HG03066 (cell line): ENCODE results near the gene RAB11A.

Experiments
- ATAC-seq: cut with Tn5 transposase; IDR thresholded peaks from one replicate; pipeline ENCODE4 v1.9.1; 2021; ENCODE audit warnings: low read depth; ENCODE audit not compliant: unreplicated experiment

RAB11A gene

DNA sequence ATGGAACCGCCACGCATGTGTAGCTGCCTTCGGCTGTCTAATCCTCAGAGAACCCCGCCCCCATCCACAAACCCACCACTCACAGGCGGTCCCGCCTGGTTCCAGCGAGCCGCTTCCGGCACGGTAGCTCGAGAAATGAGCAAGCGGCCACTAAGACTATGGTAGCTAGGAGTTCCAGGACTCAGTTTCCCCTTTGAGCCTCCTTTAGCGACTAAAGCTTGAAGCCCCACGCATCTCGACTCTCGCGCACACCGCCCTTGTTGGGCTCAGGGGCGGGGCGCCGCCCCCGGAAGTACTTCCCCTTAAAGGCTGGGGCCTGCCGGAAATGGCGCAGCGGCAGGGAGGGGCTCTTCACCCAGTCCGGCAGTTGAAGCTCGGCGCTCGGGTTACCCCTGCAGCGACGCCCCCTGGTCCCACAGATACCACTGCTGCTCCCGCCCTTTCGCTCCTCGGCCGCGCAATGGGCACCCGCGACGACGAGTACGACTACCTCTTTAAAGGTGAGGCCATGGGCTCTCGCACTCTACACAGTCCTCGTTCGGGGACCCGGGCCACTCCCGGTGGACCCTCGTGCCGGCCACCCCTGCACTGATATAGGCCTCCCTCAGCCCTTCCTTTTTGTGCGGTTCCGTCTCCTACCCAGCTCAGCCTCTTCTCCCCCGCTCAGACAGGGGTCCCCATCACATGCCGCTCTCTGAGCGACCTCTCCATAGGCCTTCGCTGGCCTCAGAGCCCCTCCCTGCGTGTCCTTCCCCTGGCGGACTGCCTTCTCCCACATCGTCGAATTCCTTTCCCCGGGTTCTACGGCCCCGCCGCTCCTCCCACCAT lies at the start of gene RAB11A:
Gene RAB11A, plus strand, starts transcription at position 366 of the 828 bp plus-strand sequence. Its CDS starts 95 bp downstream, at position 461.
- ATAC-seq = peak; percentile 88

DNA sequence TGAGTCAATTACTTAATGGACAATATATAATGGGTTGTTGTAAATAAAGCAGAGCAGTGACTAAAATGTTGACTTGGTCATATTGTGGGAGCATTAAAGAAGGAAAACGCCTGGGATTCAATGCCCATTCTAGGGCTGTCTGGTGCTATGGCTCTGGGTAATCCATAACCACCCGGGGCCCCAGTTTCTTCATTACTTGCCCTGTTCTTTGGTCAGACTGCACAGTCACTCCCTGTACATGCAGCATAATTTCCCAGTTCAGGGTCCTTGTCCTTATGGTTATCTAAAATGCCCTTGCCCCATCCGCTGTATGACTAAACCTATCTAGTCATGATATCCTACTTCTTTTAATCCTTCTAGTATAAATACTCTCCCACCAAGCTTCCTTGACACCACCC lies 49.7 kb upstream of the RAB11A start:
- ATAC-seq = no peak

DNA sequence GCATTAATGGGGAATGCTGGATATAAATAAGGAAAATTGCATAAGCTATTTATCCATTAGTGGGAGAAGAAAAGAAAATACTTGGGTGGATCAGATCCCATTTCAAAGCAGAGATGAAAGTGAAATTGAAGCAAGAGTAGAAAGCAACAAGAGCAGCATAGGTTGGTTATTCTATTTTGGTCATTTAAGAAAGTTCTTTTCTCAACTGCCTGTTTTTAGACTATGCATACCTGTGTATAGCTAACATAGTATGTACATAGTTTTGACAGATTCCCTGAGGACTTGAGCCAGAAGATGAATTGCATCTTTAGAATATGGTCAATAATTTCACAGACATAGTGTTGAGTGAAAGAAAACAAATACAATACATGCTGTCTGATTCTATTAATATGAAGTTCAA lies 48.2 kb upstream of the RAB11A start:
- no peak for ATAC-seq

DNA sequence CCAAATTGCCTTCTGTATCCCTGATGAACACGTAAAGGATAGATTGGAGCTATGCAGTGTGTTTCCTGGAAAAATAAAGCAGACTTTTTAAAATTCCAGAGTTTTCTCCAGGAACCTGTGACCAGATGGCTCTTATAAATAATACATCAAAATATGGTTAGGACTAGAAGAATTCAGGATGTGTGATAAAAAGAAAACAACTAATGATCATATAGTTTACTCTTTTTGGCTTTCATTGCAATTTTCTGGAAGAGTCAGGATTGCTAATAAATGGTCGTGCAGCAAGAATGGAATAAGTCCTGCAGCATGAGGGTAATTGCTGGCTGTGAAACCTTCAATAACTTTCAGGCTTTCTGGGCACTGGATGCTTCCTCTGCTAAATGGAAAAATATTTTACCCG lies 47.0 kb upstream of the RAB11A start:
- ATAC-seq = no peak

DNA sequence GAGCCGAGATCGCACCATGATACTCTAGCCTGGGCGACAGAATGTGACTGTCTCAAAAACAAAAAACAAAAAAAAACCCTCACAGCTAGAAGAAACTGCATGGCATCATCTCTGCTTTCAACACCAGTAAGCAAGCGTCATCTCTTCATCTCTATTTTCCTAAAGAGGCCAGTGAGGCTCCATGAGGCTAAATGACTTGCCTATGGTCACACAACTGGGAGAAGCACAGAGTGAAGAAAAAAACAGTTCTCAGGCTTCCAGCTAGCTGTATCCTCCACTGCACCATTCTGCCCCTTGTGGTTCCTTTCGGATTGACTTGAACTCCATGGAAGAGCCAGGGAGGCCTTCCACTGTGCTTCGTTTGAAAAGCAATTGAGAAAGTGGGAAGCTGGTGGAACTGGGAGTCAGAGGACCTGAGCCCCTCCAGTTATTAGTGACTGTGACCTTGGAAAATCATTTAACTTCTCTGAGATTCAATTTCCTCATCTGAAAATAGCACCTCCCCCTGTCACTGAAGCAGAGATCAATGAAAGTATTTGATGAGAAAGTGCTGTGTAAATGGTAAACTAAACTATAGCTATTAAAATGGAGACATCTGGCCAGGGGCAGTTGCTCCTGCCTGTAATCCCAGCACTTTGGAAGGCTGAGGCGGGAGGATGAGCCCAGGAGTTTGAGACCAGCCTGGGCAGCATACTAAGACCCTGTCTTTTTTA lies 45.1 kb upstream of the RAB11A start:
- no peak for ATAC-seq

DNA sequence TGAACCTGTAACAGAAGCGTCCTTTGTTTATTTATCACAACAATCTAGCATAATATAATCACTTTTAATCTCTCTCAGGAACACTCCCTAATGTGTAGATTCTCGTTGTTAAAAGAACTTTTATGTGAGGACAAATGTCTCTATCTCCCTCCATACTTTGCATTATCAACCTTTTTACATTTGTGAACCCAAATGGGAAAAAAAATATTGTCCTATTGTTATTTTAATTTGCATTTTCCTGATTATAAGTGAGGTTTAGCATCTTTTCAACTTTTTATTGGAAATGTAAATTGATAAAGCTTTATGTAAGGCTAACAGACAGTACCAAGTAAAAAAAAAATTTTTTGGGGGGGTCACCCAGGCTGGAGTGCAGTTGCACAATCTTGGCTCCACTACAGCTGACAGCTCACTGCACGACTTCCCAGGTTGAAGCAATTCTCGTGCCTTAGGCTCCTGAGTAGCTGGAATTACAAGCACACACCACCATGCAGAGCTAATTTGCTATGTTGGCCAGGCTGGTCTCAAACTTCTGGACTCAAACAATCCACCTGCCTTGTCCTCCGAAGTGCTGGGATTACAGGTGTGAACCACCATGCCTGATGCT lies 44.2 kb upstream of the RAB11A start:
- ATAC-seq = no peak

DNA sequence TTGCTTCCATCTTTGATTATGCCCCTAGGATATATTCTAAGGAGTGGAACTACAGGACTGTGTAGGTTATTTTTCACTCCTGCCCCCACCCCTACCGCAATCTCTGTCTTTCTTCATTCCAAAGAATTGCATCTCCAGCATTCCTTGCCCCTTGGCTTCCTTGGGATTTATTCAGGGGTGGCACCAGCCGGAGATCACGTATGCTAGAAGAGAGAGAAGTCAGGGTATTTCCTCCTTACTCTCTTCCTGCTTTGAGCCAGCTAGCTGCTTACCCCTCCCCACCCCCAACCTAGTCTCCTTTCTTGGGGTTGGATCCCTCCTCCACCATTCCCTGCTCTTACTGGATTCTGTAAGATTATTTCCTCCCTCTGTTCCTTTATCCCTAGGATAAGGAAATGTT lies 42.2 kb upstream of the RAB11A start:
- ATAC-seq = no peak

DNA sequence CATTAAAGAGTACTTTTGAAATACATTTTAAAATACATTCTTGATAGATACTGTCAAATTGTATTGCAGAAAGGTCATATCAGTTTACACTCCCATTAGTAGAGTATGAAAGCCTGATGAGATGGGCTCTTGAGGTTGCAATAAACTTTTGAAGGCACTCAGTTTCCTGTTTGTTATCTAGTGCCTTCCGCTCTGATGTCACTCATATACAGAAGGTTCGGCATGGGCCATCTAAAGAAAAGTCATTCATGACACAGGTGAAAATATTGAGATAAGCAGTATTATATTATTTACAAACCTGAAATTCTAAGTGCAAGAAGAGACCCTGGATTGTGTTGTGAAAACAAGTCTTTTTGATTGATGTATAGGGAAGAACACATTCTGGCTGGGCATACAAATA lies 40.7 kb upstream of the RAB11A start:
- no peak for ATAC-seq

DNA sequence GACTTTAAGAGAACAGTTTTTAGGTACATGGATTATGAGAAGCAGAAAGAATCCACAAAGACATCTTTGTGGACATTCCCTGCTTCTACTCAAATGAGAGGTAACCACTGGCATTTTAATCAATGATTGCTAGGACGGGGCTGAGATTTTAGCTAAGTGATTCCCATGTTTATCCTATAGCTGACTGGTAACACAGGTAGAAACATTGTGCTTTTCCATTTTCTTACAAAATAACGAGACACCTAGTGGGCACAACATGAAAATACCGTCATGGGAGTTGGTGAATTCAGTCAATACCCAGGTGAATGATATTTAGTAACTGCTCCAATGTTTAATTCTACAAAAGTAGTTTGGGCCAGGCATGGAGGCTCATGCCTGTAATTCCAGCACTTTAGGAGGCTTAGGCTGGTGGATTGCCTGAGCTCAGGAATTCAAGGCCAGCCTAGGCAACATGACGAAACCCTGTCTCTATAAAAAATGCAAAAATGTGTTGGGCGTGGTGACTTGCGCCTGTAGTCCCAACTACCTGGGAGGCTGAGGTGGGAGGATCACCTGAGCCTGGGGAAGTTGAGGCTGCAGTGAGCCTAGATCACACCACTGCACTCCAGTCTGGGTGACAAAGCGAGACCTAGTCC lies 40.0 kb upstream of the RAB11A start:
- ATAC-seq = no peak

DNA sequence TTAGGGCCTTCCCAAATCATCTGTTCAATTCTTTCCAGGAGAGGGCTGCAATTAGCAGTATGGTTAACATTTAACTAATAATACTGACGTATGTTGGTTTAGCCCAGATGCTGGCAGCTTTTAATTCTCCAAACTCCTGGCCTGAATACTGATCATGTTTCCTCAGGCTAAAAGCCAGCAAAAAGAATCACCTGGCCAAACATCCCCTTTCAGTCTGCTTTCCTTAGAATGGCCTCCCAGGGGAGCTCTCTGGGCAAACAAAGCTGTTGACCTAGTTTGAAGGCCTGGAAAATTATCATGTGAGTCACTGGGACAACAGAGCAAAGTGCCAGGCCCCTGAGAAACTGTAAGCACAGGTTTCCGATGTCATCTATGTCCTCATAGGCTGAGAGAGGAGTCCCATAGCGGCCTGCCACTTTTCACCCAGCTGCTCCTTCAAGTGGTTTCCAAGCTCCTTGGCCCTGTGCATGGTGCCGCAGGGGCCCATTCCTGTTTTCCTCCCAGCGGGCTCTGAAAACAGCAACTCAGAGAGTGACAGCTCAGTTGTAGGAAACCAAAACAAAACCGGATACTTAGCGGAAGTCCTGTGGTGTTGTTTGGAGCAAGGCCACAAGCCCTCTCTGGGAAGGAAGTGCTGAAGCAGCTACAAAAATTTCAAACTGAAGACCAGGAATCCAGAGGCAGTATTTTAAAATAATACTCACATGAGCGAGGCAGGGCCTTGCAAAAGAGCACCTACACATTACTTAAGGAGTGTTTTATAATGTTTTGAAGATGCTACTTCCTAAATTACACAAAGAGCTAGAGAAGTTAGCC lies 36.5 kb upstream of the RAB11A start:
- ATAC-seq = no peak

DNA sequence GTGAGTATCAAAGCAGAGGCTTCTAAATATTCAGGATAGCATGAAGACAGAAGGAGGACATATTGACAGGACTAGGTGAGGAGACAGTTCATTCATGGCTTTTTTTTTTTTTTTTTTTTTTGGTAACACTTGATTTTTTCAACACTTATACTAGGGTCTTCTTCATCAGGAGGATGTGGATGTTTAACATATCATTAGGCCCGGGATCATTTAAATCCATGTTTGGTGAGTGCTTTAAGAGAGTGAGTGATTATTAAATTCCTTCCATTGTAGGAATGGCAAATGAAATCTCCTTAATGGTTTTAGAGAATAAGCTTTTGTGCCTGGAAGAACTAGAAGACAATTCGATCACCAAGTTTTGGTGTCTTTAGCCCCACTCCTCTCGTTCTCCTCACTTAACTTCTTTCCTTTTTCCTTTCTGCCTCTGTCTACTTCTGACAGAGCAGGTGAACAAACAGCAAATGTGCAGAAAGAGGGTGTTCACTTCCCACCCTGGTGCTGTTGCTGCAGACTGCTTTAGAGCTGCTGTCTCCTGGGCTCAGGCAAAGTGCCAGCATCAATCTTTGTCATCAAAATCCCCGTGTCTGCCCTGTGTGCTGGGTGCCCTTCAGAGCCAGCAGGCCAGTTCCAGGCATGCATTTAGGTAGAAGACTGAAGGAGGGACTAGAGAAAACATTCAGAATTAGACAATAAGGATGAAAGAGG lies 35.6 kb upstream of the RAB11A start:
- no peak for ATAC-seq

DNA sequence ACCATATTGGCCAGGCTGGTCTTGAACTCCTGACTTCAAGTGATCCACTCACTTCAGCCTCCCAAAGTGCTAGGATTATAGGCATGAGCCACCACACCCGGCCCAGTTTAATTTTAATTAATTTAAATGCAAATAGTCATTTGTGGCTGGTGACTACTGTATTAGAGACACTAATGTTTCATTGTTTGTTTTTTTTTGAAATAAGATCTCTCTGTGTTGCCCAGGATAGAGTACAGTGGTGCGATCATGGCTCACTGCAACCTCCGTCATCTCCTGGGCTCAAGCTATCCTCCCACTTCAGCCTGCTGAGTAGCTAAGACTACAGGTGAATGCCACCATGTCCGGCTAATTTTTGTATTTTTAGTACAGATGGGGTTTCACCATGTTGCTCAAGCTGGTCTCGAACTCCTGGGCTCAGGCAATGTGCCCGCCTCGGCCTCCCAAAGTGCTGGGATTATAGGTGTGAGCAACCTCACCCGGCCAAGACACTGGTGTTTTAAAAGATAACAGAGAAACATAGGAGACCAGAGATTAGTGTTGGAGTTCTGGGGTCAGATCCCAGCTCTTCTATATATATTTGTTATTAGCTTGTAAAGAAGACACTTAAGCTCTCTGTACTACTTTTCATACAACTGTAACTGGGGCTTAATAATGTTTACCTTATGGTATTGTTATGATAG lies 34.5 kb upstream of the RAB11A start:
- no peak for ATAC-seq

DNA sequence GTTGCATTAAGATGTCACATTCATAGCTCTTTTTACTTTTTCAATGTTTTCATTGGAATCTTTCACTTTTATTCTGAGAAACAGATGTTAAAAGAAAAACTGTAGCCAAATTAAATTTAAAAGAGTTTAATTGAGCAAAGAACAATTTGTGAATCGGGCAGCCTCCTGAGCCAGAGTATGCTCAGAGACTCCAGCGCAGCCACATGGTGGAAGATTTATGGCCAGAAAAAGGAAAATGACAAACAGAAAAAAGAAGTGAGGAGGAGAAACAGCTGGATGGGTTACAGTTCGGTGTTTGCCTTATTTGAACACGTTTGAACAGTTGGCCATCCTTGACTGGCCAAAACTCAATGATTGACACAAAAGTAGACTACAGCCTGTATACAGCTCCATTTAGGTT lies 33.8 kb upstream of the RAB11A start:
- no peak for ATAC-seq

DNA sequence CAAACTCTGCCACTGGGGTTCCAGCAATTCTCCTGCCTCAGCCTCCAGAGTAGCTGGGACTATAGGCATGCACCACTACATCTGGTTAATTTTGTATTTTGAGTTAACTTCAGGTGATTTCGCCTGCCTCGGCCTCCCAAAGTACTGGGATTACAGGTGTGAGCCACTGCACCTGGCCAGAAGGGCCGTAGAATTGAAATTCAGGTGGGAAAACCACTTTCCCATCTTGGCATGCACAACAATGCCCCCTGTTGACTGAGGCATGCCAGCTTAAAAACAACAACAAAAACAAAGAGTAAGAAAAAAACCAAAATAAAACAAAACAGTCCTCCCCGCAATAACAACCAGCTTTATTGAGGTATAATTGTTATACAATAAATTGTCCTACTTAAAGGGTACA lies 32.6 kb upstream of the RAB11A start:
- ATAC-seq = no peak

DNA sequence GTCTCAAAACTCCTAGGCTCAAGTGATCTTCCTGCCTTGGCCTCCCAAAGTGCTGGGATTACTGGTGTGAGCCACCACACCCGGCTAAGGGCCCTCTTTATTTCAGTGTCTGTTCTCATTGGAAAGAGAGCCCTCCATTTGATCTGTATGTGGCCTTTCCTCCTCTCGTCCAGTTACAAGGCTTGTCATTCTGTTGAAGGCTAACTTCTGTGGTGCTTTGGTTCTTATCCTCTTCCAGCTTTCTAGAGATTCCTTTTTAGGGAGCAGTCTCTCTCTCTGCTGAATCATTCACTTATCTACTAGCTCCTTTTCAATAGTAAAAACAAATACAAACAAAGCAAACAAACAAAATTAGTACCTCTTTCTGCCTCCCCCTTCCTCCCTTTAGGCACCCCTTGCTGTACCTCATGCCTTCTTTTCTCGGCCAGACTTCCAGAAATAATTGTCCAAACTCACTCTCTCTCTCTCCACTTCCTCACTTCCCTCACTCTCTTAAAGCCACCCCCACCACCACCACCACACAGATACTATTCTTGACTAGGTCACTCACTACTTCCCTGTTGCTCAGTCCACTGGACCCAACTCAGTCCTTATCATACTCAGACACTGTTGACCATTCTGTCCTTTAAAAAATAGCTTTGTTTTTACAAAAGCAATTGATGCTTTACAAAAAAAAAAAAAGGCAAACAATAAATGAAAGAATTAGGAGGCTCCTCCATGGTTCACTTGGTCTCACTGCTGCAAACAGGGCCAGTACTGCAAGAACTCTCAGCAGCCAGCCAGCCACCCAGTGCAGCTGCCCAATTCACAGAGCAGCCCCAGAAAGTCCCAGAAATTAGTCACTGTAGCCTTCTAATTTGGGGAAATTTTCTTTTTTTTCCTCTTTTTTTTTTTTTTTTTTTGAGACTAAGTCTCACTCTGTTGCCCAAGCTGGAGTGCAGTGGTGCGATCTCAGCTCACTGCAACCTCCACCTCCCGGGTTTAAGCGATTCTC lies 31.7 kb upstream of the RAB11A start:
- ATAC-seq = no peak

DNA sequence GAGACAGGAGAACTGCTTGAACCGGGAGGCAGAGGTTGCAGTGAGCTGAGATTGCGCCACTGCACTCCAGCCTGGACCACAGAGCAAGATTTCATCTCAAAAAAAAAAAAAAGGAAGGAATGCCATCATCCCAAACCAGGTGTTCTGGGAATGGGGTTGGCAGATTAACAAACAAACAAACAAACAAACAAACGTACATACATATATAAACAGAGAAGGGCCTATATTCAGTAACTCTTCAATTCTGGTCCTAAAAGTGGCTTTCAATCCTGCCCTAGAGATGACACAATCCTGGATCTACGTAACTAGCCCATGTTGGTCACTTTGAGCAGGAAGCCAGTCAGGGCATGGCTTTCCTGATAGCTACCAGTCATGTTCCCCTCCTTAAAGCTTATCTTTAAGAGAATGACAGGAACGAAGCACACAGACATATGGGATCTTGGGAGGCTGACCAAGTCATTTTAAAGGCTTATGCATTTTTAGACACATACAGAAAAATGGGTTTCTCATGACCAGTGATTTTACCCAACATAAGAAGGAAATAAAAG lies 29.9 kb upstream of the RAB11A start:
- no peak for ATAC-seq

DNA sequence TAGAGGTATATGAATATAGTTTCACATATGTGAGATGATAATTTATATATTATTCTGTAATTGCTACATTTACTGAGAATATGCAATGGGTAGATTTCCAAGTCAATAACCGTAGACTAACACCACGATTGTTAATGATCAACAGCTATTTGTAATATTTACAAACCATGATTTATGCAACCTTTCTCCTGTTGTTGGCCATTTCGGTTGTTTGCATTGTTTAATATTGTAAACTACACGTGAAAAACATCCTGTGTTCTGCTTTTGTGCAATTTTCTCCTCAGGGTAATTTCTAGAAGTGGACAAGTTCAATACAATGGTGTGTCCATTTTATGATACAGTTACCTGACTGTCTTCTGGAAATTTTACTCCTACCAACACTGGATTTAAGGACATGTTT lies 29.3 kb upstream of the RAB11A start:
- no peak for ATAC-seq
